Right lung (tissue), 5 donors: ENCODE results near the gene RNF166. TPM values are rescaled to one million over a fixed set of nuclear protein-coding genes. Genes with fewer than 3 reads are reported as not detected.

ENCODE experiments used
- DNase-seq, 2 donors: peaks; one replicate each; pipeline ENCODE4 v3.0.0-alpha.2; 2013
- polyA plus RNA-seq, 5 donors: library from polyadenylated mRNA; unstranded; fragments of 120-200 nt; gene quantifications; one replicate each; pipeline versions ENCODE4 v1.2.1 to v1.2.3, GENCODE V29; 2013; ENCODE audit warnings: inconsistent platforms in 1 of 5, low replicate concordance in 1 of 5; ENCODE audit not compliant: insufficient read length in 5 of 5, insufficient read depth in 1 of 5

Gene RNF166
- polyA plus RNA-seq, 5 donors, result 12.1 to 22.1 (median 14.0) TPM

- no peak for DNase-seq
Measured at GRCh38 chr16:88653596-88654362, 52.4 kb downstream of the RNF166 start.

GRCh38 chr16:88653101-88653500 is 53.1 kb downstream of the RNF166 start:
- DNase-seq, result no peak

- DNase-seq, result no peak
Measured at GRCh38 chr16:88652762-88653063, 53.5 kb downstream of the RNF166 start.

GRCh38 chr16:88651989-88652761 is 54.0 kb downstream of the RNF166 start:
- no peak for DNase-seq

- peak; percentile 37 to 40 for DNase-seq
Measured at GRCh38 chr16:88651276-88651988, 54.8 kb downstream of the RNF166 start.

- DNase-seq, result peak; percentile 30 to 45
Measured at GRCh38 chr16:88650749-88651275, 55.4 kb downstream of the RNF166 start, which contains the start of gene CYBA. TSS of gene CYBA (minus strand) at chr16:88651053. CDS start at chr16:88651013, 40 bp downstream.

GRCh38 chr16:88649924-88650748 is 56.1 kb downstream of the RNF166 start:
- peak in 1 of 2 donors; percentile 42 for DNase-seq

- DNase-seq, result no peak
Measured at GRCh38 chr16:88649195-88649923, 56.8 kb downstream of the RNF166 start.

- DNase-seq, result no peak
Measured at GRCh38 chr16:88647178-88648070, 58.8 kb downstream of the RNF166 start.

Other genes starting within 250 kb of the RNF166 start
- gene ZC3H18, start 136.0 kb downstream of the RNF166 start, polyA plus RNA-seq, result 10 to 100 TPM; 31.0 to 47.2 (median 38.7) TPM
- under 1 TPM in 1 of 5 donors, not detected in 4; 0.10 TPM for gene IL17C, start 67.8 kb downstream of the RNF166 start, polyA plus RNA-seq
- gene CYBA, start 55.4 kb downstream of the RNF166 start, polyA plus RNA-seq, result 100 to 1,000 TPM in 1 of 5 donors, 10 to 100 TPM in 4; 47.8 to 149 (median 69.4) TPM
- gene MVD, start 43.3 kb downstream of the RNF166 start, polyA plus RNA-seq, result 10 to 100 TPM; 21.2 to 52.9 (median 28.6) TPM
- 1 to 10 TPM in 4 of 5 donors, under 1 TPM in 1; 0.84 to 2.4 (median 1.4) TPM for gene SNAI3, start 19.9 kb downstream of the RNF166 start, polyA plus RNA-seq
- 10 to 100 TPM in 3 of 5 donors, 1 to 10 TPM in 2; 7.9 to 19.2 (median 13.4) TPM for gene CTU2, start 95 bp upstream of the RNF166 start, polyA plus RNA-seq
- 100 to 1,000 TPM in 1 of 5 donors, 10 to 100 TPM in 4; 54.1 to 115 (median 76.2) TPM for gene PIEZO1, start 78.8 kb upstream of the RNF166 start, polyA plus RNA-seq
- 10 to 100 TPM; 11.9 to 17.3 (median 12.9) TPM for gene CDT1, start 97.4 kb upstream of the RNF166 start, polyA plus RNA-seq
- 100 to 1,000 TPM in 1 of 5 donors, 10 to 100 TPM in 4; 63.4 to 131 (median 73.6) TPM for gene APRT, start 105.5 kb upstream of the RNF166 start, polyA plus RNA-seq
- 10 to 100 TPM; 19.8 to 33.1 (median 26.7) TPM for gene GALNS, start 150.5 kb upstream of the RNF166 start, polyA plus RNA-seq
- gene TRAPPC2L, start 150.7 kb upstream of the RNF166 start, polyA plus RNA-seq, result 10 to 100 TPM; 69.2 to 88.7 (median 75.5) TPM
- gene PABPN1L, start 160.3 kb upstream of the RNF166 start, polyA plus RNA-seq, result under 1 TPM in 2 of 5 donors, not detected in 3; 0.13 to 0.25 TPM